Activated CD4-positive, alpha-beta T cell treated with anti-CD3 and anti-CD28 coated beads, Interleukin-2, amount 50 U/mL, for 1 hour (primary cell): ENCODE measurements around the gene RNF121.

Experiments used
- DNase-seq: peaks from one replicate; pipeline ENCODE4 v3.0.0-alpha.2; 2020

The RNF121 gene

DNA sequence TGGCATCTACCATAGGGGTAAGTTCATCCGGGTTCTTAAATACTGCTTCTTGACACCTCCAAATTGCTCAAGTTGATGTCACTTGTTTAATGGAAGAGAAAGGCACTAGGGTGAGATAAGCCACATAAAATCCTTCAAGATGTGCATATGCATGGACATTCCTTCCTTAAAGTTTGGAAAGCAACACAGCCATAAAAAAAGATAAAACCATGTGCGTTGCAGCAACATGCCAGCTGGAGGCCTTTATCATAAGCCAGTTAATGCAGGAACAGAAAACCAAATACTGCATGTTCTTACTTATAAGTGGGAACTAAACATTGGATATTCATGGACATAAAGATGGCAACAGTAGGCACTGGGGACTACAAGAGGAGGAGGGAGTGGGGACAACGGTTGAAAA, 61.9 kb downstream of the RNF121 start:
- DNase-seq = no peak

- DNase-seq = no peak
Measured at GRCh38 chr11:71991494-71991893, 62.6 kb downstream of the RNF121 start.

GRCh38 chr11:71992136-71992730, 63.4 kb downstream of the RNF121 start:
- DNase-seq = no peak

DNA sequence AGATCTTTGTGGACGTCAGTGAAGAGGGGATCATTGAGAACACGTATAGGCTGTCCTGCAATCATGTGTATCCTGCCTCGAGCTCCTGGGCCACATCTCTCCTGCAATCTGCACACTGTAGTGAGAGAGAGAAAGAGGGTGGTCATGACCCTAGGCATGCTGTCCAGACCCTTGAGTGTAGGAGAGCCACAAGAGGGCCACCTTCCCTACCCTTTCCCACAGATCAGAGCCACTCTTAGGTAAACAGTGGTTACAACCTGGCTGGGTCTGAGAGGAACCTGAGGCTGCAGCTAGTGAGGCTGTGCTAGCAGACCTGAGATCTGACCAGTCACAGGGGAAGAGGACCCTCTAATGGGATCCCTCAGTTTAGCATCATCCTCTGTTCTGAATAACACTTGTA, 65.9 kb downstream of the RNF121 start:
- DNase-seq = no peak

DNA sequence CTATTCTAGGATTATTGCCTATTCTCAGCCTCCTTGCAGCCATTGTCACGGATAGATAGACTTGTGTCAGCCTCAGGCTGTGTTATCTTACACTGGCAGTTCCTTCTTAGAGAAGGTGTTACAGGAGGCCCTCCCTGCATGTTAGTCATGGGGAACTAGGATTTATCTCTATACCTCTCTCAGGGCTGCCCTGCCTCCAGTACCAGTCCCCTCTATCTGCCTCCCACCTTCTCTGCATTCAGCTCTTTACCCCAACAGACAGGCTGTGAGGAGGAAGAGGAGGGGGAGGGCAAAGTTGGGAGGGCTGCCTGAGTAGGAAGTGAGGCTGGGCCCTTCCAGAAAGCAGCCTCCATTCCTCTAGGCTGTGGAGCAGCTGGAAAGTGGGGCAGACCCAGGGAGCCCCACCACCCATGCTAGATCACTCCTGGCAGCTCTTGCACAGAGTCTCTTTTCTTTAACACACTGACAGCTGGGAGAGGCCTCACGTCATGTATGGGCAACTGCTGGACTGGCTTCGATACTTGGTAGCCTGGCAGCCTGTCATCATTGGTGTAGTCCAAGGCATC, 67.0 kb downstream of the RNF121 start:
- DNase-seq = no peak

DNA sequence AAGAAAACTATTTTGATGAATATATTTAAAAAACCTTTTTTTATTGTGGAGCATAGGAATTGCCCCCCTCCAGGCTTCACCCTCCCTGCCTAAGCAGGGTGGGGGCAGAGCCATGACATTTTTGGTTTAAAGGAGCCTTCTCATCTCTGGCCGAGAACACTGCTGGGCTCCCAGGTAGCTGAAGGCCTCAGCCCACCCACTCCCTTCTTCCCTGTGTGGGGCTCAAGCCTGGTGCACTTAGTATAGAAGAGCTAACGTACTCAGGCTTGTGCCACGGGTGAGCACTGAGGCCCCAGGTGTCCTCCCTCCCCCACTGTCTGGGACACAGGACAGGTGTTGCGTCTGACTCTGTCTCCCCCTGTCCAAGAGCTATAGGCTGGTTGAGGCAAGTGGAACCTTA, 67.7 kb downstream of the RNF121 start:
- no peak for DNase-seq

DNA sequence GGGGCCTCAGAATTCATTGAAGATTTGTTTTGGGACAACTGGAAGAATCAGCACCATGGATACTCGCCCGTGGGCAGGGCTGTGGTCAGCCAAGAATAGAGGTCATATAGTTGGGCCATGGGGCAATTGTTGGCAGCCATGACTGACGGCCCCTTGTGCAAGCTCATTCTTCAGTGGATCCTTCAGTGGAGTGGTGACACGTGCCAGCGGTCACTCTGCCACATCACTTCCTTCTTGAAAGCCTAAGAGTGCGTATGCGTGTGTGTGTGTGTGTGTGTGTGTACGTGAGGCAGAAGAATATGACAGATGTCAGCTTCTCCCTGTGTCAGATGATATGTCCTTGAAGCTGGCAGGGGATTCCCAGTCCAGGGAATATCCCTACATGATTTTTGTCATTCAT, 68.1 kb downstream of the RNF121 start:
- DNase-seq = no peak

DNA sequence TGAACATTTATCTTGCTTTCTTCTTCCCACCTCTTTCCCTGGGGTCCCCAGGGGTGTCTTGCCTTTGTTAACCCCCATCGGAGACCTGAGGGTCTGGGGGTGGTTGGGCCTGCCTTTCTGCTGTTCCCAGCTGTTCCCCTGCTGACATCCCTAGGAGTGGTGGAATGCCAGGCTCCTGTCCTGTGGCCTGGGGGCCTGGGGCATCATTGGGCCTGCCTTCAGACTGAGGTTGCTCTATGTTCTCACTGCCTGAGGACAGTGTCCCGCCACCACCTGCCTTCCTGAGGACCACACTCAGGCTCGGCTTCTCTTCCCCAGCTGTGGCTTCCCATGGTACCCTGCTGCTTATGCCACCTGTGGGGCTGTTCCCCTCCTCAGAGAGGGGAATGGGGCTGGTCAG, 68.7 kb downstream of the RNF121 start:
- no peak for DNase-seq

DNA sequence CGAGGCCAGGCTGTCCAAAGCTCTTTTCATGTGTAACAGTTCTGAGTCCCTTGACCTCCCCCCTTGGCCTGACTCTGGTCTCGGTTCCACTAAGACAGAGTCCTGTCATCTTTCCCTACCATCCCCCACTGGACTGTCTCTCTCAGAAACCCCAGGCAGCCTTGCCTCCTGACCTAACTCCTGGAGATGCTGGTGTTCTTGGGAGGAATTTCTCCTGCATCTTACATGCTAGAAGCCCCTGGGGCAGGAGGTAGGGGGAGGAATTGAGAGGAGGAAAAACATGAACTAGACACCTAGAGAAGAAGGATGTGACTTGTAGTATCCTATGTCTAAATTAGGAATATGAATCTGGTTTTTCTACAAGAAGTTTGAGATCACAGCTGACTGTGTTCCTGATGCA, 69.2 kb downstream of the RNF121 start:
- no peak for DNase-seq

GRCh38 chr11:71998649-71999310, 69.9 kb downstream of the RNF121 start, which contains the start of gene IL18BP:
IL18BP (plus strand) TSS chr11:71998909; CDS start chr11:71999985, 1,076 bp downstream.
- DNase-seq = no peak

GRCh38 chr11:71999362-71999761, 70.5 kb downstream of the RNF121 start:
- DNase-seq = no peak

GRCh38 chr11:71999798-72000197, 71.0 kb downstream of the RNF121 start:
- DNase-seq = no peak

- DNase-seq = no peak
Measured at GRCh38 chr11:72000202-72000867, 71.5 kb downstream of the RNF121 start.

GRCh38 chr11:72001285-72001684, 72.4 kb downstream of the RNF121 start:
- DNase-seq = no peak

GRCh38 chr11:72001834-72002591, 73.2 kb downstream of the RNF121 start:
- DNase-seq = no peak

- no peak for DNase-seq
Measured at GRCh38 chr11:72002841-72003775, 74.3 kb downstream of the RNF121 start.

DNA sequence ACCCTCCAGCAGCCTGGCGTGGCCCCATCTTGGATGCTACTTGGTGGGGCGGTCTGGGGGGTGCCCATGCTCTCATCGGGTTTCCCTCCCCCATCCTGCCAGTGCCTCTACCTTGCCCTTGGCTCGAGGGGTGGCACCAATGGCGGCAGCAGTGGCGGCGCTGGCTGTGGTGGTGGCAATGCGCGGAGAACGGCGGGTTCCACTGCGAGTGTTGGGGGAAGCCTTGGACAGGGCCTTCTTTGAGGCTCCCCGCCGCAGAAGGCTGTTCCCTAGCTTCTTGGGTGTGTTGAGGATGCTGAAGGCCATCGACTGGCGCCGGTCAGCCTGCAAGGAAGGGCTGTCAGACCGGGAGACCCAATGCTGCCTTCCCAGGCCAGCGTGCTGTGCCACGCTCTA, 74.9 kb downstream of the RNF121 start:
- DNase-seq = no peak

DNA sequence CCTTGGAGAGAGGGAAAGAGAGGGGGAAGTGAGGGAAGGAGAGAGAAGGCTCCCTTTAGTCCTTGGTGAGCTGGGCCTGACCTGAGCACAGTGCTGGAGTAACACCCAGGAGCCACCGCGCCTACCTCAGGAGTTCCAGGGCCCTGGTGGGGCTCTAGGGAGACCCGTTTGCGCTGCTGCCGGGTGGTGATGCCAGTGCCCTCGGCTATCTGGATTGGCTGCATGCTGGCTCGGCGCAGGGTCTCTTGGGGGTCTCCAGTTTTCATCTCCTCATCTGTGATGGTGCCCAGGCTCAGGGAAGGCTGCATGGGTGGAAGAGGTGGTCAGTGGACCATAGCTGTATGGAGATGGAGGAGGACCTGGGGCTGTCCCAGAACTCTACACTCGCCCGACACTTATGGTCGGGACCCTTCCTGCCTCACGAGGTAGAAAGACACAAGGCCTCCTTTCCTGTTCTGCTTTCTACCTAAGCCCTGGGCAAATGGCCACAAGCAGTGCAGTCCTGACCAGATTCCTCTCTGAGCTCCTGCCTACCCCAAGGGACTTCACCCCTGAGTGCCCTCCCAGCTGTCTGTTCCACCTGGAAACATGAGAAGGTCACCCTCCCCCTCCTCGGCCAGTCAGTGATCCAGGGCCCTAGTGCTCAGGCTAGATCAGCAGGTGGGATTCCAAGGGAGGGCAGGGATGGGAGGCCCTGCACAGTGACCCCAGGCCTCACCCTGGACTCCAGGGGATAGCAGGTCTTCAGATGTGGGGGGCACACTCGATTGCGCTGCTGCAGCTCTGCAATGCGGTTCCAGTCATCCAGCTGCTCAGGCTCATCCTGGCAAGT, 75.9 kb downstream of the RNF121 start:
- no peak for DNase-seq

GRCh38 chr11:72005347-72006260, 76.8 kb downstream of the RNF121 start:
- no peak for DNase-seq
